GM19455 (cell line): ENCODE measurements around the gene CHMP2B.

ENCODE experiments used
- ATAC-seq: cut with Tn5 transposase; IDR thresholded peaks from one replicate; pipeline ENCODE4 v1.9.1; 2021; ENCODE audit not compliant: unreplicated experiment

The CHMP2B gene

GRCh38 chr3:87227104-87227834 is at the start of gene CHMP2B:
Gene CHMP2B (plus strand): TSS chr3:87227309. CDS start chr3:87227523, 214 bp downstream.
- ATAC-seq = peak; percentile 98

- ATAC-seq = no peak
These were observed 47.5 kb upstream of the CHMP2B start for GRCh38 chr3:87179642-87180041.

- ATAC-seq = no peak
These were observed 45.6 kb upstream of the CHMP2B start for GRCh38 chr3:87181551-87181950.

GRCh38 chr3:87182023-87182422 is 45.1 kb upstream of the CHMP2B start:
- no peak for ATAC-seq

- no peak for ATAC-seq
These were observed 40.4 kb upstream of the CHMP2B start for GRCh38 chr3:87186608-87187159.

- no peak for ATAC-seq
These were observed 35.9 kb upstream of the CHMP2B start for GRCh38 chr3:87191175-87191574.

GRCh38 chr3:87191641-87192040 is 35.5 kb upstream of the CHMP2B start:
- ATAC-seq = no peak

GRCh38 chr3:87196879-87197278 is 30.2 kb upstream of the CHMP2B start:
- ATAC-seq = no peak

GRCh38 chr3:87197531-87197930 is 29.6 kb upstream of the CHMP2B start:
- ATAC-seq = no peak

GRCh38 chr3:87198774-87199173 is 28.3 kb upstream of the CHMP2B start:
- no peak for ATAC-seq

GRCh38 chr3:87199628-87200027 is 27.5 kb upstream of the CHMP2B start:
- ATAC-seq = no peak

GRCh38 chr3:87200060-87200647 is 27.0 kb upstream of the CHMP2B start:
- ATAC-seq = no peak

- no peak for ATAC-seq
These were observed 25.4 kb upstream of the CHMP2B start for GRCh38 chr3:87201727-87202126.

GRCh38 chr3:87203809-87204208 is 23.3 kb upstream of the CHMP2B start:
- ATAC-seq = no peak

- ATAC-seq = no peak
These were observed 21.0 kb upstream of the CHMP2B start for GRCh38 chr3:87206070-87206469.

GRCh38 chr3:87206635-87207034 is 20.5 kb upstream of the CHMP2B start:
- ATAC-seq = no peak

GRCh38 chr3:87207460-87207859 is 19.6 kb upstream of the CHMP2B start:
- ATAC-seq = no peak

GRCh38 chr3:87209111-87209510 is 18.0 kb upstream of the CHMP2B start:
- no peak for ATAC-seq

- ATAC-seq = no peak
These were observed 8.5 kb upstream of the CHMP2B start for GRCh38 chr3:87218560-87218959.

- no peak for ATAC-seq
These were observed 7.5 kb upstream of the CHMP2B start for GRCh38 chr3:87219611-87220010.

GRCh38 chr3:87225659-87226058 is 1.4 kb upstream of the CHMP2B start:
- ATAC-seq = no peak

GRCh38 chr3:87227835-87228144 is 681 bp downstream of the CHMP2B start:
- ATAC-seq = peak; percentile 5

GRCh38 chr3:87228316-87228715 is 1.2 kb downstream of the CHMP2B start:
- no peak for ATAC-seq
